HEK293T (cell line): ENCODE measurements around the gene ORM2.

ENCODE experiments used
- BHLHE40 ChIP-seq: fragments of 450-650 bp; IDR thresholded peaks from 2 replicates; pipeline ENCODE4 v1.6.1; 2016; ENCODE audit warnings: mild to moderate bottlenecking, moderate library complexity, borderline replicate concordance
- FOXK2 ChIP-seq: fragments of 450-650 bp; IDR thresholded peaks from 2 replicates; pipeline ENCODE4 v1.6.1; 2016; ENCODE audit warnings: mild to moderate bottlenecking
- FOXM1 ChIP-seq: fragments of 450-650 bp; IDR thresholded peaks from 2 replicates; pipeline ENCODE4 v1.6.1; 2017; ENCODE audit warnings: mild to moderate bottlenecking, borderline replicate concordance
- HDGF ChIP-seq: fragments of 450-650 bp; IDR thresholded peaks from 2 replicates; pipeline ENCODE4 v1.6.1; 2017; ENCODE audit warnings: antibody characterized with exemption, borderline replicate concordance
- LEF1 ChIP-seq: fragments of 450-650 bp; IDR thresholded peaks from 2 replicates; pipeline ENCODE4 v1.6.1; 2017; ENCODE audit warnings: mild to moderate bottlenecking, borderline replicate concordance
- SP1 ChIP-seq: fragments of 450-650 bp; IDR thresholded peaks from 2 replicates; pipeline ENCODE4 v1.6.1; 2017
- SUZ12 ChIP-seq: fragments of 450-650 bp; IDR thresholded peaks from 2 replicates; pipeline ENCODE4 v1.6.1; 2016; ENCODE audit warnings: mild to moderate bottlenecking
- TARDBP ChIP-seq: fragments of 450-650 bp; IDR thresholded peaks from 2 replicates; pipeline ENCODE4 v1.6.1; 2016
- ZNF384 ChIP-seq: fragments of 450-650 bp; IDR thresholded peaks from 2 replicates; pipeline ENCODE4 v1.6.1; 2016

- TF ChIP-seq SP1 (no peak), FOXM1 (no peak), HDGF (no peak), ZNF384 (no peak), SUZ12 (no peak), LEF1 (no peak), BHLHE40 (no peak), FOXK2 (no peak), TARDBP (no peak)
Measured at GRCh38 chr9:114365194-114365593, 35.5 kb downstream of the ORM2 start.
